ENCODE results near the gene TARP.

The TARP gene

GRCh38 chr7:38296059-38296857 lies 22.8 kb upstream of the TARP start:
- H3K27ac ChIP-seq (ENCODE audit: low read length) = no peak overlapping the region
- no peak overlapping the region for H3K4me2 ChIP-seq (ENCODE audit: low read length)
- H3K9ac ChIP-seq (ENCODE audit: low read length) = no peak overlapping the region
- H3F3A ChIP-seq (ENCODE audit: insufficient read depth, low read length, poor library complexity, severe bottlenecking) = no peaks in the 10 kb centered on the region
- H3K9me3 ChIP-seq (ENCODE audit: low read length) = no peaks in the 10 kb centered on the region
- no peak for TF ChIP-seq RAD21 (conservative IDR thresholded peaks at IDR 0.05)
- TF ChIP-seq EP300 (conservative IDR thresholded peaks at IDR 0.05; ENCODE audit: poor library complexity, severe bottlenecking) = no peak
- no peak for TF ChIP-seq TAF1 (IDR thresholded peaks at IDR 0.05; ENCODE audit: low read depth)
- no peak for TF ChIP-seq POLR2AphosphoS5 (IDR thresholded peaks at IDR 0.05)
- TF ChIP-seq MXI1 (conservative IDR thresholded peaks at IDR 0.05; ENCODE audit: poor library complexity, severe bottlenecking) = no peak
- TF ChIP-seq, protein P1, sequence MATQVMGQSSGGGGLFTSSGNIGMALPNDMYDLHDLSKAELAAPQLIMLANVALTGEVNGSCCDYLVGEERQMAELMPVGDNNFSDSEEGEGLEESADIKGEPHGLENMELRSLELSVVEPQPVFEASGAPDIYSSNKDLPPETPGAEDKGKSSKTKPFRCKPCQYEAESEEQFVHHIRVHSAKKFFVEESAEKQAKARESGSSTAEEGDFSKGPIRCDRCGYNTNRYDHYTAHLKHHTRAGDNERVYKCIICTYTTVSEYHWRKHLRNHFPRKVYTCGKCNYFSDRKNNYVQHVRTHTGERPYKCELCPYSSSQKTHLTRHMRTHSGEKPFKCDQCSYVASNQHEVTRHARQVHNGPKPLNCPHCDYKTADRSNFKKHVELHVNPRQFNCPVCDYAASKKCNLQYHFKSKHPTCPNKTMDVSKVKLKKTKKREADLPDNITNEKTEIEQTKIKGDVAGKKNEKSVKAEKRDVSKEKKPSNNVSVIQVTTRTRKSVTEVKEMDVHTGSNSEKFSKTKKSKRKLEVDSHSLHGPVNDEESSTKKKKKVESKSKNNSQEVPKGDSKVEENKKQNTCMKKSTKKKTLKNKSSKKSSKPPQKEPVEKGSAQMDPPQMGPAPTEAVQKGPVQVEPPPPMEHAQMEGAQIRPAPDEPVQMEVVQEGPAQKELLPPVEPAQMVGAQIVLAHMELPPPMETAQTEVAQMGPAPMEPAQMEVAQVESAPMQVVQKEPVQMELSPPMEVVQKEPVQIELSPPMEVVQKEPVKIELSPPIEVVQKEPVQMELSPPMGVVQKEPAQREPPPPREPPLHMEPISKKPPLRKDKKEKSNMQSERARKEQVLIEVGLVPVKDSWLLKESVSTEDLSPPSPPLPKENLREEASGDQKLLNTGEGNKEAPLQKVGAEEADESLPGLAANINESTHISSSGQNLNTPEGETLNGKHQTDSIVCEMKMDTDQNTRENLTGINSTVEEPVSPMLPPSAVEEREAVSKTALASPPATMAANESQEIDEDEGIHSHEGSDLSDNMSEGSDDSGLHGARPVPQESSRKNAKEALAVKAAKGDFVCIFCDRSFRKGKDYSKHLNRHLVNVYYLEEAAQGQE (IDR thresholded peaks at IDR 0.05; ENCODE audit: borderline replicate concordance) = no peak
- no peak overlapping the region for H3K4me3 ChIP-seq (ENCODE audit: low read length)
- H2AFZ ChIP-seq (ENCODE audit: low read depth, low read length) = no peak overlapping the region
- H3K79me2 ChIP-seq (replicated peaks; ENCODE audit: insufficient read depth, low read length) = no peaks in the 10 kb centered on the region
- H3K36me3 ChIP-seq (ENCODE audit: insufficient read depth, low read length) = no peaks in the 10 kb centered on the region
- no peaks in the 10 kb centered on the region for H4K20me1 ChIP-seq (ENCODE audit: insufficient read depth)
- H3K9me2 ChIP-seq (ENCODE audit: insufficient read depth, low read length) = no peaks in the 10 kb centered on the region
- H3K27me3 ChIP-seq (ENCODE audit: insufficient read depth, low read depth, low read length) = no peaks in the 10 kb centered on the region

GRCh38 chr7:38294926-38295325 lies 21.5 kb upstream of the TARP start:
- no peaks in the 10 kb centered on the region for H3F3A ChIP-seq (ENCODE audit: insufficient read depth, low read length, poor library complexity, severe bottlenecking)
- TF ChIP-seq EP300 (conservative IDR thresholded peaks at IDR 0.05; ENCODE audit: poor library complexity, severe bottlenecking) = no peak
- TF ChIP-seq POLR2AphosphoS5 (IDR thresholded peaks at IDR 0.05) = no peak
- TF ChIP-seq MXI1 (conservative IDR thresholded peaks at IDR 0.05; ENCODE audit: poor library complexity, severe bottlenecking) = no peak
- TF ChIP-seq RAD21 (conservative IDR thresholded peaks at IDR 0.05) = no peak
- no peak for TF ChIP-seq TAF1 (IDR thresholded peaks at IDR 0.05; ENCODE audit: low read depth)
- TF ChIP-seq, protein P1 (IDR thresholded peaks at IDR 0.05; ENCODE audit: borderline replicate concordance) = no peak
- TF ChIP-seq SMC3 (conservative IDR thresholded peaks at IDR 0.05; ENCODE audit: poor library complexity) = no peak
- no peak for TF ChIP-seq CTCF (IDR thresholded peaks at IDR 0.05; ENCODE audit: poor library complexity, severe bottlenecking)
- TF ChIP-seq EZH2 (IDR thresholded peaks at IDR 0.05; ENCODE audit: borderline replicate concordance, insufficient read depth, low read length, poor library complexity, severe bottlenecking) = no peak
- H3K4me2 ChIP-seq (ENCODE audit: low read length) = no peak overlapping the region
- no peak overlapping the region for H3K27ac ChIP-seq (ENCODE audit: low read length)
- H3K4me3 ChIP-seq (ENCODE audit: low read length) = no peak overlapping the region
- H3K9me2 ChIP-seq (ENCODE audit: insufficient read depth, low read length) = no peaks in the 10 kb centered on the region
- no peak overlapping the region for H3K9ac ChIP-seq (ENCODE audit: low read length)
- H3K36me3 ChIP-seq (ENCODE audit: insufficient read depth, low read length) = no peaks in the 10 kb centered on the region
- no peaks in the 10 kb centered on the region for H4K20me1 ChIP-seq (ENCODE audit: insufficient read depth)
- no peak overlapping the region for H2AFZ ChIP-seq (ENCODE audit: low read depth, low read length)
- no peaks in the 10 kb centered on the region for H3K27me3 ChIP-seq (ENCODE audit: insufficient read depth, low read depth, low read length)
- H3K9me3 ChIP-seq (ENCODE audit: low read length) = no peaks in the 10 kb centered on the region
- no peaks in the 10 kb centered on the region for H3K79me2 ChIP-seq (replicated peaks; ENCODE audit: insufficient read depth, low read length)

All from neural cell (in vitro differentiated cells).